HG02623 (cell line): ENCODE measurements around the gene GTPBP1.

Experiments used
- ATAC-seq: cut with Tn5 transposase; IDR thresholded peaks from one replicate; pipeline ENCODE4 v1.9.1; 2021; ENCODE audit warnings: moderate library complexity; ENCODE audit not compliant: unreplicated experiment

GTPBP1 gene

GRCh38 chr22:38739300-38740055 is 33.7 kb downstream of the GTPBP1 start:
- no peak for ATAC-seq

DNA sequence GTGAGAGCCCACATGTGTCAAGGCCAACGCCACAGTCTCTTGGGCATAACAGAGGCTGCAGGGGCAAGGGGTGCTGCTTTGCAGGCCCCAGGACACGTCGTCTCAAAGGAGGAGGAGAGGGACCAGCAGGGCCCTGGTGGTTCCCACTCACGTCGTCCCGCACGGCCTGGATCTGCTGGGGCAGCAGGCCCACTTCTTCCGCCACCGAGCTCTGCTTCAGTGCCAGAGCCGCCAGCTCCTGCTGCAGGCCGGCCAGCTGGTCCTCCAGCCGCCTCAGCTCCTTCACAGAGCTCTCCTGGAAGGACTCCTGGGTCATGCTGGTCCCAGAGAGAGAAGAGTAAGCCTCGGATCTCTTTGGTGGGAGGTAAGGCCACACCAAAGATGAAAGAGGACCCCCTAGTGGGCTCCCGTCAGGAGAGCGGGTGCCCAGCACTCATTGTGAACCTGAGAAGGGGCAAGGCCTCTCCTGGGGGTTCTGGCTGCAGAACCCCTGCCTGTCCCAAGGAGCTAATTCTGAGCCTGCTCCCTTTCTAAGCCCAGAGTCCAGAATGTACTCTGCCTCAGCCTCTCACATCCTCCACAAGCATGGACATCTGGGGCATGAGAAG is 34.5 kb downstream of the GTPBP1 start:
- no peak for ATAC-seq

DNA sequence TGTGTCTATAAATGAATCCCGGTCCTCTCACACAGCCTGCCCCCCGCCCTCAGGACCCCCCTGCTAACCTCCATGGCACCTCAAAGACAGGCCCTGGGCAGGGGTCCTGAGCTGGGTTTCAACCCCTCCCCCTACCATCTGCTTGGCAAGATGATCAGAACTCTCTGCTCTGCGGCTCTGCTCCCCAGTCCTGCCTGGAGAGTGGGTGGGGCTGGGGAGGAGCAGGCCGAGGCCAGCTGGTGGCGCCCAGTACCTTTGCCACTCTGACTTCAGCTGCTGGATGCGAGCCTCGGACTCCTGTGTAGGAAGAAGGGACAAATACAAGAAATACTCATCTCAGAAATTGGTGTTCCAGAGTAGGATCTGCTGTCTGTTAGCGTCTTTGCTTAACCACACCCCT is 35.0 kb downstream of the GTPBP1 start:
- ATAC-seq: no peak

- ATAC-seq: no peak
These were observed 35.4 kb downstream of the GTPBP1 start for GRCh38 chr22:38741166-38741565.

DNA sequence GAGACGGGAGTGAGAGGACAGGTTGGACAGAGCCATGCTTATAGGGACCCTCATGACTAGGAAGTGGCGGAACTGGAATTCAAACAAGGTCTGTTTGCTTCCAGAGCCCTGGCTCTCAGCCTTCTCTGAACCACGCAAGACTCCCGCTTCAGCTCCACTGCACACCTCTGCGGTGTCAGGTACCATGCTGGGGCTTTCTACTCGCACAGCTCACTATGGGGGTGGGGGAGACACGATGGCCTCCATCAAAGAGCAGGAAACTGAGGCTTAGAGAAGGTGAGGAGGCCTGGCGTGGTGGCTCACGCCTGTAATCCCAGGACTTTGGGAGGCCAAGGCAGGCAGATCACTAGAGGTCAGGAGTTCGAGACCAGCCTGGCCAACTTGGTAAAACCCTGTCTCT is 35.8 kb downstream of the GTPBP1 start:
- ATAC-seq: no peak

- no peak for ATAC-seq
These were observed 36.6 kb downstream of the GTPBP1 start for GRCh38 chr22:38742176-38742942.

DNA sequence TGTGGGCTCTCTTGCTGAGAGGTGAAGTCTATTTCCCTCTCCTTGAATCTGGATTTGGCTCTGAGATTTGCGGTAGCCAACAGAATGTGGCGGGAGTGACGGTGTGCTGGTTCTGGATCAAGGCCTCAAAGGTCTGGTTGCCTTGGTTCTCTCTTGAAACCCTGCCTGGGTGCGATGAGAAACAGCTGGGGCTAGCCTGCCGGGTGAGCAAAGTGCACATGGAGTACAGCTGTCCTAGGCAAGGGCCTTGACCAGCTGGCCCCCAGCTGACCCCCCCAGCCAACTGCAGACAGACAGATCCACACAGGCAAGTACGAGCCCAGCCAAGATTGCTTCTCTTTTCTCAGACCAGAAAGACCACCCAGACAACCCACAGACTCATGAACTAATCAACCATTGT is 39.2 kb downstream of the GTPBP1 start:
- ATAC-seq: no peak

DNA sequence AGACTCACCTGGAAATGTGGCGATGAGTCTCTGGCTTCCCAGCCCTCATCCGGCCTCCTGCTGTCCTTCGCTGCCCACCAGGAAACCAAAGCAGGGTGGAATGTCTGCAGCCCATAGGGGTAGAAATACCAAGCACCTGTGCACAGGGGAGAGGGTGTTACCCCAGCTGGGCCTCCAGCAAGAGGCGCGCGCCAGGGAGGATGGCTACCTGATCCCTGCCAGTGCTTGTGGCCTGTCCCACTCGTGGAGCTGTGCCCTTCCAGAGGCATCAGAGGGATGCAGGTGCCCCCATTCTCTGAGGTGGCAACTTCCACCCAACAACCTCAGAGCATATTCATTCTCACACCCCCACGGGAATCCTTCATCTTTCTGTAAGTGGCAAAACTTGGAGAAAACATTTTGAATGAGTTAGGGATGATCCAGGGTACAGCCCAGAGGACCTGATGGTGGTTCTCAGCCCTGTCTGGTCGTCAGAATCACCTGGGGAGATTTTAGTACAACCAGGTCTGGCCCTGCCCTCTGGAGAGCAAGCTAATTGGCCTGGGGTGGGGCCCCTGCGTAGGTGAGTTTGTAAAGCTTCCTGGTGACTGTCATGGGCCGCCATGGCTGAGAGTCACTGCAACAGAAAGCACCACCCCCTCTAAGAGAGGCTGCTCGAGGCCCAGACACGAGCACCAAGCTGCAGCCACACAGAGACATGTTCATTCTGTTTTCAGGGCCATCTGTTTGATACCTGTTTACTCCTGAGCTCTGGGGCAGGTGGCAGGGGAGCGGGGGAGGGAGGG is 40.1 kb downstream of the GTPBP1 start:
- ATAC-seq: no peak

GRCh38 chr22:38748487-38749136 is 42.9 kb downstream of the GTPBP1 start:
- no peak for ATAC-seq

GRCh38 chr22:38750104-38750503 is 44.4 kb downstream of the GTPBP1 start:
- no peak for ATAC-seq

DNA sequence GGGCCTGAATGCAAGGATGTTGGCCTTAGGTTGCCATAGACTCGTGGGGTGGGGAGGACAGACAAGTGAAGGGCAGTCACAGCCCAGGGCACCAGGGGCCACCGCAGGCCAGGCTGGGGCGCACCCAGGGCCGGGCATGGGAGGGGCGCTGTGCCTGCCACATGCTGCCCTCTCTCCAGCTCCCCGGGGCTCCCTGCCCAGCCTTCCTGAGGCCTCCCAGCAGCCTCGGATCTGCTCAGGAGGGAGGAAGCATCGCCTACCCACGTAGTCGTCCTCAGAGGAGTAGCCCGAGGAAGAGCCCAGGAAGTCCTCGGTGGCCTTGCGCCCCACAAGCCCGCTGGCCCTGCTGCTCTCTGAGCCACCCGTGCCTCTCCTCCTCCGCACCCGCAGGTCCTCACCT is 44.9 kb downstream of the GTPBP1 start:
- no peak for ATAC-seq

GRCh38 chr22:38751066-38751421 is 45.3 kb downstream of the GTPBP1 start:
- ATAC-seq: no peak

DNA sequence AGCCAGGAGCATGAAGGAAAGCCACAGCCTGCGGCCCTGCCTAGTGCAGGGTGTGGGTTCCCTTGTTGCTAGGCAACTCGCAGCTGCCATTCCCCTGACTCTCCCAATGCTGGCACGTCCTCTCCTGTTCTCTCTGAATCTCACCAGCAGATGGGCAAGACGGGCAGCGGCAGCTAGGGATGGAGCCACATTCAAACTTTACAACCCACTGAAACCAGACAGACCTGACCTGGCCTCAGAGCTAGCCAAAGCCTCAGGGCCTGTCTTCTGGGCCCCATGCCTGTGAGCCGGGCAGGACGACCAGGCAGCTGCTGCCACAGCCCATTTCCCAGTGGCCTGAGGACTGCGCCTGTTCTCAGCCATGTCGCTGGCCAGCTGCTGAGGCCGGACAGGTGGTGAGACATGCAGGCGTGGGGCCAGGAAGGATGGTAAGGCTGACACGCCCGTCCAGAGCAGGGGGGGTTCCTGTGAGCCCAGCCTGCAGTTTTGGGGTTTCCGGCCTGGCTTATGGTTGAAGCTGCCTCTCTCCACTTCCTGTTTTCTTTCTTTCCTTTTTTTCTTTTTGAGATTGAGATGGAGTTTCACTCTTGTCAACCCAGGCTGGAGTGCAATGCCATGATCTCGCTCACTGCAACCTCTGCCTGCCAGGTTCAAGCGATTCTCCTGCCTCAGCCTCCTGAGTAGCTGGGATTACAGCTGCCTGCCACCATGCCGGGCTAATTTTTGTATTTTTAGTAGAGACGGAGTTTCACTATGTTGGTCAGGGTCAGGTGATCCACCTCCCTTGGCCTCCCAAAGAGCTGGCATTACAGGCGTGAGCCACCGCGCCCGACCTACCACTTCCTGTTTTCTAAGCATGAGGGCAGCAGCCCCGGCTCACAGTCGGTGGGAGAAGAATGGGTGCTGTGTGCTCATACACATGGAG is 45.9 kb downstream of the GTPBP1 start:
- ATAC-seq: peak; percentile 31

DNA sequence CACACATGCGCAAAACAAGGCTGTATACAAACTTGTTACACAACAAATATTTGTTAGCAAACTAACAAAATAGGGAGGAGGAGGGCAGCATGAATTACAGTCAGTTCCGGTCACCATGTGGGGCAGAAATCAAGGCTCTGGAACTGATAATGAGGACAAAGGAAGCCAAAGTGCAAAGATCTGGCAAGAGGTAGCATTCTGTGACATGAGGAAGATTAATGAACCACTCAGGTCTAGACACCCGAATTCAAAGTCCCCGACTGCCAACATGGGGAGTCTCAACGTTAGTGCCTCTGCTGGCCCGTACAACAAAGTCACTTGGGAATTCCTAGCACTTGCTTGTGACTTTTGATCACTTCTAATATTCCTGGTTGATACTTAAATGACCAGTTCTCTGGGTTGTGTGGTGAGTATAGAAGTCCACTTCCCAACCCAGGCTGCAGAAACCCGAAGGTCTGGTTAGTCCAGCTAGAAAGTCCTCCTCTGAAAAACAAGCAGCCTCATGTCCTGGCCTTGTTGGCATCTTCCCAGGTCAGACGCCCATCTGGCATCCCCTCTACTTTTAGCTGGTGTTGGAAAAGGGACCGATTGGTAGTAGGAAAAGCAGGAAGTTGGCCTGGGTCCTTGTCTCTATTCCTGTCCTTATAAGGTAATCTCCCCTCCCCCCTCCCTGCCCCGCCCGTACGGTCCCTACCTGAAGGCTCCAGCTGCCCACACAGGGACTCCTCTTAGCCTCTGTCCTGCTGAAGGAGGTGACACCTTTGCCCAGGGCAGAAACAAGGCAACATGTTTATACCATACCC is 48.4 kb downstream of the GTPBP1 start:
- no peak for ATAC-seq

- no peak for ATAC-seq
These were observed 49.0 kb downstream of the GTPBP1 start for GRCh38 chr22:38754751-38755154.

DNA sequence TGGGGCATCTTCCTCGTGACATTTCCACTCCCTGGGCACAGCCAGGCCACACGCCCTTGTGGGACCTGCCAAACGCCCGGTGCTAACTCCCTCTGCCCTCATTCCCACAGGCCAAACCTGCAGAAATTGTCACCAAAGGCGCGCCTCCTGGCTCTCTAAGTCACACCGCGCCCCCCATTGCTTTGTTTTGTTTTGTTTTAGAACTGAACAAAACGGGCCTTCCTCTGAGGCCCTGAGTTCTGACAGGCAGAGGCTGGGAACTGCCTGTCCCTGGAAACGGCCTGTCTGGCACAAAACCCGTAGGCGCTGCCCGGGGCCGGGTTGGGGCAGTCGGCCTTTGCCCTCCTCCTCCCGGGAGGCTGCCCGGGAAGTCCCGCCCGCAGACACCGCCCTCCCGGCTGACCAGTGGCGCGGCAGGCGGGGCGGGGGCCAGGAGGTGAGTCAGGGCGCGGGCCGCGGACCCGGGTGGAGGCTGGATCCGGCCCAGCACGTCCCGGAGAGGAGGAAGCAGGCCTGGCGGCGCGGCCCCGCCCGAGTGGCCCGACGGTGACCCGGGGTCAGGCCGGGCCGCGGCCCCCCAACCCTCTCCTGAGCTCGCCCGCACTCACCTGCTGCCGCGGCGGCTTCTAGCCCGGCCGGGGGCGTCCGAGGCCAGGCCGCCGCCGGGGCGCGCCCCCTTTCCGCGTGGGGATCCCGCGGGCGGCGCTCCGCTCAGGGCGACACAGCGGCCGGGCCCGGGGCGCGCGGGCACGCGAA is 49.6 kb downstream of the GTPBP1 start:
- ATAC-seq: peak; percentile 22

DNA sequence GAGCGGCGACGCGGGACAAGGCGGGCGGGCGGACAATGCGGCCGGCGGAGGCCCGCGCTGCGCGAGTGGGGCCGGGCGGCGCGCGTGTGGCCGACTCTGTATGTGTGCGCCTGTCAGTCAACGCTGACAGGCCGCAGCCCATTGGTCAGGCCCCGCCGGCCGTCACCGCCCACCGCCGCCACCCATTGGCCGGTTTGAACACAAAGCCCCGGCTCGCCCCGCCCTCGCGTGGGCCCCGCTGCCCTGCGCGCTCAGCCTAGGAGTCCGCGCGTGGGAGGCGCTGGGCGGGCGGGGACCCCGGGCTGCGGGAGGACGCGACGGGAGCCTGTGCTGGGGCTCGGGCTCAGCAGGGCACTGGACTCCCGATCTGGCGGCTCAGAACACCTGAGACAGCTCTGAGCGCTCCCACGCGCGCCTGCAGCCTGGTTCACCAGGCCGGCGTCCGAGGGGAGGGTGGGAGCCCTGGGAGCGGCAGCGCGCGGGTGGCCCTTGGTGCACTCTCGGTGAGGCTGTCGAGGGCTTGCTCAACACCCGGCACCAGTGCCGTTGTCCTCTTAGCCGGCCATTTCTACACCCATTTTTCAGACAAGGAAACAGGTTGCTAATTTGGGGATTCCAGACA is 50.3 kb downstream of the GTPBP1 start, which contains the start of gene SUN2:
Gene SUN2, minus strand, starts transcription at position 88 of the 622 bp plus-strand sequence. CDS start 3,370 bp downstream, outside the sequence.
- ATAC-seq: peak; percentile 50
